ENCODE measurements around the gene ALK. TPM values are rescaled to one million over a fixed set of nuclear protein-coding genes. Genes with fewer than 3 reads are reported as not detected.

Gene ALK
- total and polyA plus RNA-seq, 2 experiments from 2014 or later, result 0.35 TPM; not detected in 1

- TF ChIP-seq POLR2AphosphoS5 (IDR thresholded peaks at IDR 0.05; ENCODE audit: low read depth) (no peak), NANOG (IDR thresholded peaks at IDR 0.05; ENCODE audit: borderline replicate concordance) (no peak), ZNF462 (CRISPR knock-in tag; IDR thresholded peaks at IDR 0.05) (no peak), EZH2phosphoT487 (IDR thresholded peaks at IDR 0.05; ENCODE audit: unreplicated experiment) (no peak), EZH2 (IDR thresholded peaks at IDR 0.05; ENCODE audit: low read depth, unreplicated experiment) (no peak), CREB1 (CRISPR knock-in tag; IDR thresholded peaks at IDR 0.05; ENCODE audit: low read depth) (no peak), ETS1 (IDR thresholded peaks at IDR 0.05) (no peak)
- Mint-ChIP-seq H3K4me1 (no peaks in the 10 kb centered on the region), H3K27ac (no peak overlapping the region), H3K27me3 (ENCODE audit: insufficient read depth, low read depth, poor library complexity) (peaks cover 4% of the 10 kb centered on the region), H3K9me3 (no peaks in the 10 kb centered on the region; the same call in 2 of the 3 replicates), H3K4me3 (no peak overlapping the region), H3K36me3 (ENCODE audit: low read depth) (no peaks in the 10 kb centered on the region)
- H3K79me2 ChIP-seq (replicated peaks; ENCODE audit: insufficient read depth), result no peaks in the 10 kb centered on the region
- H4K20me1 ChIP-seq (replicated peaks; ENCODE audit: insufficient read depth), result no peaks in the 10 kb centered on the region
- H2AFZ ChIP-seq, result no peak overlapping the region
- no peaks in the 10 kb centered on the region; the same call in 1 of the 2 replicates for H3K9me2 ChIP-seq (ENCODE audit: insufficient read depth)
- no peaks in the 10 kb centered on the region for H3K36me3 ChIP-seq (ENCODE audit: insufficient read depth)
- H3K4me1 ChIP-seq (ENCODE audit: insufficient read depth), result no peaks in the 10 kb centered on the region
- no peaks in the 10 kb centered on the region for H3K27me3 ChIP-seq (ENCODE audit: insufficient read depth)
- DNase-seq (ENCODE audit: low spot score) (no peak), ATAC-seq (no peak)
- no peak overlapping the region for H3K4me2 ChIP-seq
- no peak overlapping the region for H3K4me3 ChIP-seq
- H3F3A ChIP-seq (replicated peaks; ENCODE audit: low read depth), result no peaks in the 10 kb centered on the region
- no peak overlapping the region for H3K27ac ChIP-seq (ENCODE audit: low read depth)
These were observed 360.2 kb downstream of the ALK start for GRCh38 chr2:29561181-29561580.
